NCI-H187 (cell line): ENCODE measurements around the gene CORO7.
"Not testable (repeated sequence)": the region's sequence is repeated elsewhere in the genome, so short reads cannot be mapped to it uniquely, and the experiment has no call there.

ENCODE experiments used
- DNase-seq, 2 experiments: peaks; one replicate each; lab custom pipeline; 2025; lab: John Stamatoyannopoulos, UW

CORO7 gene

GRCh38 chr16:4338125-4338582 lies 78.2 kb downstream of the CORO7 start:
- no peak for DNase-seq

- DNase-seq = no peak
Measured at GRCh38 chr16:4337540-4338088, 78.8 kb downstream of the CORO7 start.

GRCh38 chr16:4336701-4337539 lies 79.5 kb downstream of the CORO7 start:
- DNase-seq = no peak

GRCh38 chr16:4334724-4335495 lies 81.5 kb downstream of the CORO7 start:
- no peak for DNase-seq

- DNase-seq = not testable (repeated sequence)
Measured at GRCh38 chr16:4333714-4334113, 82.7 kb downstream of the CORO7 start.

GRCh38 chr16:4333308-4333638 lies 83.1 kb downstream of the CORO7 start:
- DNase-seq = no peak

GRCh38 chr16:4332623-4333307 lies 83.6 kb downstream of the CORO7 start:
- DNase-seq = no peak

GRCh38 chr16:4332083-4332482 lies 84.3 kb downstream of the CORO7 start:
- DNase-seq = no peak

- no peak for DNase-seq
Measured at GRCh38 chr16:4330277-4330874, 86.0 kb downstream of the CORO7 start.

GRCh38 chr16:4328782-4329775 lies 87.3 kb downstream of the CORO7 start:
- no peak for DNase-seq

GRCh38 chr16:4328046-4328781 lies 88.2 kb downstream of the CORO7 start:
- DNase-seq = no peak

- DNase-seq = no peak
Measured at GRCh38 chr16:4327386-4328045, 88.9 kb downstream of the CORO7 start.

GRCh38 chr16:4325253-4325758 lies 91.1 kb downstream of the CORO7 start:
- DNase-seq = no peak

GRCh38 chr16:4324492-4325252 lies 91.7 kb downstream of the CORO7 start:
- DNase-seq = no peak

- DNase-seq = no peak
Measured at GRCh38 chr16:4323845-4324488, 92.4 kb downstream of the CORO7 start.

GRCh38 chr16:4323071-4323844 lies 93.1 kb downstream of the CORO7 start:
- DNase-seq = no peak
